ENCODE results near the gene RPS10.

Gene RPS10

DNA sequence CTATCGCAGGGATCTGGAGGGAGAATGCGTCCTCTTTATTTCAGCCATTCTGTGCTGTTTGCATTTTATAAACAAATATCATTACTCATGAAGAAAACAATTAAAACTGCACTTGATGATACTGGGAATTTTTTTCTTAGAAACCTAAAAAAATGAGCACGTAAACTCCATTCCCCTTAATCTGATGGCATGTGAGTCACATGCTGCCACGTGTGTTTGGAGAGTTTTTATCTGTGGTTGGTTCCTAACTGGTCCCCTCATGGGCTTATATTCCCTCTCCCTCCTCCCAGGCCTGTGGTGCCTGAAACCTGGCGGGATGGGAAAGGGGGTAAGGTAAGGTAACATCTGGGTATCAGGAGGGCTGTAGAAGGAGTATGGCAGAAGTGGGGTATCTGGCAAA, 46.6 kb upstream of the RPS10 start:
- POLR2A ChIA-PET = no interaction called here
- no peak for DNase-seq (ENCODE audit: extremely low spot score)
- CTCF ChIA-PET = no interaction called here
- TF ChIP-seq FOXK2 (IDR thresholded peaks at IDR 0.05) (no peak), NFRKB (IDR thresholded peaks at IDR 0.05) (no peak), BHLHE40 (IDR thresholded peaks at IDR 0.05; ENCODE audit: borderline replicate concordance) (no peak)

DNA sequence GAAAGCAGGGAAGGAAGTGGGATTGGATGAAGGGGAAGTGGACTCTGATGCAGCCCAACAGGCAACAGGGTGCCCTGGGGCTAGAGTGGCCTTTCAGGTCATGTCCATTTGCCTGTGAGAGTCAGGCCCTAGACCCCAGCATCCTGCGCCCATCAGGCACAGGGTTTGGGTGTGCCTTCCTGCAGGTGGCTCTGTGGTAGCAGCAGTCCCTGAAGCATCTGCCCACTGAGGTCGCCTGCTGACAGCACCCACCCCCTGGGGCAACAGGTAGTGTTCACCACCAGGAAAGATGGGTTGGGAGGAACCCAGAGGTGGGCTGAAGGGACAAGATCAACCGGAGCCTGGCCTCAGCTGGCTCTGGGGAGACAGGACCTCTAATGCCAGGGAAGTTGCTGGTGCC, 43.6 kb upstream of the RPS10 start:
- CTCF ChIA-PET = no interaction called here
- no peak for DNase-seq (ENCODE audit: extremely low spot score)
- TF ChIP-seq CTBP1 (IDR thresholded peaks at IDR 0.05; ENCODE audit: borderline replicate concordance) (no peak), ZNF384 (IDR thresholded peaks at IDR 0.05) (no peak), FOXK2 (IDR thresholded peaks at IDR 0.05) (no peak), HDGF (IDR thresholded peaks at IDR 0.05; ENCODE audit: borderline replicate concordance) (no peak), FOXA1 (IDR thresholded peaks at IDR 0.05) (no peak), SUZ12 (IDR thresholded peaks at IDR 0.05) (no peak), BHLHE40 (IDR thresholded peaks at IDR 0.05; ENCODE audit: borderline replicate concordance) (no peak), TARDBP (IDR thresholded peaks at IDR 0.05) (no peak), ARNT (IDR thresholded peaks at IDR 0.05) (no peak), NFRKB (IDR thresholded peaks at IDR 0.05) (no peak), SP1 (IDR thresholded peaks at IDR 0.05) (no peak), L3MBTL2 (conservative IDR thresholded peaks at IDR 0.05) (no peak), FOXM1 (IDR thresholded peaks at IDR 0.05; ENCODE audit: borderline replicate concordance) (no peak), ELF4 (IDR thresholded peaks at IDR 0.05) (no peak), LEF1 (IDR thresholded peaks at IDR 0.05; ENCODE audit: borderline replicate concordance) (no peak)
- TF ChIP-seq, protein P1, sequence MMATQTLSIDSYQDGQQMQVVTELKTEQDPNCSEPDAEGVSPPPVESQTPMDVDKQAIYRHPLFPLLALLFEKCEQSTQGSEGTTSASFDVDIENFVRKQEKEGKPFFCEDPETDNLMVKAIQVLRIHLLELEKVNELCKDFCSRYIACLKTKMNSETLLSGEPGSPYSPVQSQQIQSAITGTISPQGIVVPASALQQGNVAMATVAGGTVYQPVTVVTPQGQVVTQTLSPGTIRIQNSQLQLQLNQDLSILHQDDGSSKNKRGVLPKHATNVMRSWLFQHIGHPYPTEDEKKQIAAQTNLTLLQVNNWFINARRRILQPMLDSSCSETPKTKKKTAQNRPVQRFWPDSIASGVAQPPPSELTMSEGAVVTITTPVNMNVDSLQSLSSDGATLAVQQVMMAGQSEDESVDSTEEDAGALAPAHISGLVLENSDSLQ (IDR thresholded peaks at IDR 0.05) = no peak
- POLR2A ChIA-PET = no interaction called here

DNA sequence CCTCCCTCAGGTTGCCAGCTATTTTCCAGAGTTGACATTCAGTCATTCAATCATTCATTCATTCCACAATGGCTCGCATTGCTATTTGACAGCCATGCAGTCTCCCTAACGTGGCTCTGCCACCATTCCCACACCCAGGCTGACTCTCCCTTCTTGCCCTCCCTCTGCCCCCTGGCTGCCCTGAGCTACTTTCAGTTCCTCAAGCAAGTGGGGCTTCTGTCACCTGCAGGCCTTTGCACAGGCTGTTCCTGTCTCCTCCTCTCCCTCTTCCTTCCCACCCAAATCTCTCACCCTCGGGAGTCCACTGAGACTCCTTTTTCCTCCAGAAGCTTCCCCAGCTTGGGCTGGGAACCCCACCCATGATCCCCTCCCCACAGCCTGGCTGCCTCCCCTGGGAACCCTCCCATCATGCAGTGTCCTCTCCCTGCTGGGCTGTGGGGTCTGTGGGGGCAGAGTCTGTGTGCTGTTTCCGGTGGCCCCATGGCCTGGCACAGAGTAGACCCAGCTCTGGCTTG, 42.6 kb upstream of the RPS10 start:
- ChIA-PET CTCF (interaction anchor here (1.5 kb wide), 1 partner anchor 9 kb away, joined by 4 read pairs; no protein-coding TSS in a partner anchor), POLR2A (no interaction called here)
- TF ChIP-seq ZNF384 (IDR thresholded peaks at IDR 0.05) = no peak
- no peak for TF ChIP-seq NFRKB (IDR thresholded peaks at IDR 0.05)
- TF ChIP-seq TARDBP (IDR thresholded peaks at IDR 0.05) = no peak
- TF ChIP-seq FOXK2 (IDR thresholded peaks at IDR 0.05) = no peak
- TF ChIP-seq BHLHE40 (IDR thresholded peaks at IDR 0.05; ENCODE audit: borderline replicate concordance) = no peak
- no peak for TF ChIP-seq CTBP1 (IDR thresholded peaks at IDR 0.05; ENCODE audit: borderline replicate concordance)
- no peak for TF ChIP-seq ELF4 (IDR thresholded peaks at IDR 0.05)
- DNase-seq (ENCODE audit: extremely low spot score) = no peak

DNA sequence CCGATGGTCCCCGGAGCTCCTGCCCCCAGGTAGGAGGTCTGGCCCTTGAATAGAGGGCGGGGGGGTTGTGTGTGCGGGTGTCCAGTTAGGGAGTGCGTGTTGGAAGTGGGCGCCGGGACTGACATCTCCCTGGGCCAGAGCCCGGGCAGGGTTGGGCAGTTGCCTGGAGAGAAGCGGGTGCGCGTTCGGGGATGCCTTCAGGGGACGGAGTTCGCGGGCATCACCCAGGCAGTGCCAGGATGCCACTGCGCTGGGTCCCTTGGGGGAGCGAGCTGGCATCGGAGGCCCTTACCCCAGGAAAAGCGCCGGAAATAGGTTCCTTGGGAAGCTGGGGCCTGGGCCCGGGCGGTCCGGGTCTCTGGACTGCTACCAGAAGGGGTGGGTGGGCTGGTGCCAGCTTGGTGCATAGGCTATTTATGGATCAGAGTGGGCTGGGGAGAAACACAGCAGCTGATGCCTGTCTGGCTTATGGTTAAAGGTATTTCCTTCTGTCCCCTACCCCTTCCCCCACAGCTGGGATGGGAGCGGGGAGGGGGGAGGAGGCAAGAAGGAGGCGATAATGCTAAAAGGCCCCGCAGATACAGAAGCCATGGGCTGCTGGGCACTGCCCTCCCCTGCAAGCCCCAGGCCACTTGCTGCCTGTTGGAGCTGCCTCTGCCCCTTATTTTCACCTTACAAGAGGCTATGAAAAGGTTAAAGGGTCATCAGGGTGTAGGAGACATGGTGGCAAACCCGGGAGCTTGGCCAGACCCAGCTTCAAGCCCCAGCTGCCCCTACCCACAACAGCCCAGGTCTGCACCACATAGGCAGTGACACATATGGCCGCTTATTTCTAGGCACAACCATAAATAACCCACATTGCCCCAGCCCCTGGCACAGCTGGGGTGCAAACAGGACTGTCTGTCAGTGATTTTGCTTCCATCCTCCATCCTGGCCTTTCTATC, 40.6 kb upstream of the RPS10 start:
- no peak for DNase-seq (ENCODE audit: extremely low spot score)

DNA sequence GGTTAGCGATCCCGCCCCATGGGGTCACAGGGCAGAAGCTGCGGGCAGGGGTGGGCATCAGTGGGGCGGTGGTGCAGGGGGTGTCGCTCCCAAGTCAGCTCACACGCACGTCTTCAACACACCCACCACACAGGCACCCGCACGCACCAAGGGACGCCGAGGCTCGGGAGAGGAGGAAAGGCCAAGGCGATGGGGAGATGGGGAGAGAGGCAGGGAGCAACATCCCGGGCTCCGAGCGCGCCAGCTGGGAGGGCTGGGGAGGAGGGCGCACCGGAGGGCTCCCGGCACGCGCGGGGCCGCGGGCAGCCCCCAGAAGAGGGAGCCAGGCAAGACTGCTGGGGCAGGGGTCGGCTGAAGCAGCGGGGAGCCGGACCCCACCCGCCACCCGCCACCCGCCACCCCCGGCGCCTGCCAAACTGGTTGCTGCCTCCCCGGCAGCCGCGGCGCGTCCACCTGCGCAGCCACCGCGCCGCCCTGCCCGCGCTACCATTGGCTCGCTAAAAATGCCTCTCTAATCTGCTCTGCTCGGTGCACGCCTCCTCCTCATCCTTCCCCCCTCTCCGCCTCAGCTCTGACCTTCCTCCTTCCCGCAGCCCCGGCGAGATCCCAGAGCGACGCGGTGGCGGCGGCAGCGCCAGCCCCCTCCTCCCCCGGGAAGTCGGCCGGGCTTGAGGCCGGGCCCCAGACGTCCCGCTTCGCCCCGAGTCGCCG, 39.8 kb upstream of the RPS10 start, which contains the start of gene PACSIN1:
PACSIN1 (plus strand) TSS at position 546 of the 711 bp plus-strand sequence. CDS start 60,230 bp downstream, outside the sequence.
- POLR2A ChIA-PET = interaction anchor here (1.3 kb wide), 1 partner anchor 242 kb away, joined by 4 read pairs; no protein-coding TSS in a partner anchor
- CTCF ChIA-PET = no interaction called here
- no peak for DNase-seq (ENCODE audit: extremely low spot score)
- no peak for TF ChIP-seq L3MBTL2 (conservative IDR thresholded peaks at IDR 0.05)
- TF ChIP-seq CTBP1 (IDR thresholded peaks at IDR 0.05; ENCODE audit: borderline replicate concordance) = no peak
- TF ChIP-seq NFRKB (IDR thresholded peaks at IDR 0.05) = no peak
- no peak for TF ChIP-seq ARNT (IDR thresholded peaks at IDR 0.05)
- no peak for TF ChIP-seq ELF4 (IDR thresholded peaks at IDR 0.05)

More for the DNA sequence above, 40.6 kb upstream of the RPS10 start:
- POLR2A ChIA-PET = interaction anchor here (1.3 kb wide), 1 partner anchor 243 kb away, joined by 4 read pairs; no protein-coding TSS in a partner anchor
- CTCF ChIA-PET = no interaction called here
- TF ChIP-seq CTBP1 (IDR thresholded peaks at IDR 0.05; ENCODE audit: borderline replicate concordance) (no peak), NFRKB (IDR thresholded peaks at IDR 0.05) (no peak), SP1 (IDR thresholded peaks at IDR 0.05) (no peak), FOXA1 (IDR thresholded peaks at IDR 0.05) (no peak), SUZ12 (IDR thresholded peaks at IDR 0.05) (no peak), TARDBP (IDR thresholded peaks at IDR 0.05) (no peak), BHLHE40 (IDR thresholded peaks at IDR 0.05; ENCODE audit: borderline replicate concordance) (no peak), ELF4 (IDR thresholded peaks at IDR 0.05) (no peak), FOXK2 (IDR thresholded peaks at IDR 0.05) (no peak), ARNT (IDR thresholded peaks at IDR 0.05) (no peak), L3MBTL2 (conservative IDR thresholded peaks at IDR 0.05) (no peak)
- TF ChIP-seq, protein P1 (IDR thresholded peaks at IDR 0.05) = no peak

DNA sequence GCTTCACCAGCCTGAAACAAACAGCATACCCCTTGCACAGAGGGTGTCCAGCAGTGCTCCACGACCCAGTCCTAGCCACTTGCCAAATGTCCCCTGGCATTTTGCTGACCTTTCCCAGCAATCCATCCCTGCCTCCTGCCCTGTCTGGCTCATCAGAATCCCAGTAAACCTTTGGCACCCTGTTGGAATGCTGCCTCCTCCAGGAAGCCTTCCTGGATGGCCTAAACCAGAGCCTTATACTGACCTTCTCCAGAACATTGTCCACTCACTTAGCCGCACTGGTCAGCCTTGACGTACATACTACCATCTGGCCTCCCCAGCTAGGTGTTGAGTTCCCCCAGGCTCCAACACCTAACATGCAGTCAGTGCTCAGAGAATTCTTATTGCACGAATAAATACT, 38.0 kb upstream of the RPS10 start:
- ChIA-PET CTCF (no interaction called here), POLR2A (no interaction called here)
- no peak for DNase-seq (ENCODE audit: extremely low spot score)
- TF ChIP-seq SUZ12 (IDR thresholded peaks at IDR 0.05) (no peak), FOXA1 (IDR thresholded peaks at IDR 0.05) (no peak), FOXK2 (IDR thresholded peaks at IDR 0.05) (no peak), L3MBTL2 (conservative IDR thresholded peaks at IDR 0.05) (no peak), BHLHE40 (IDR thresholded peaks at IDR 0.05; ENCODE audit: borderline replicate concordance) (no peak), ARNT (IDR thresholded peaks at IDR 0.05) (no peak), FOXM1 (IDR thresholded peaks at IDR 0.05; ENCODE audit: borderline replicate concordance) (no peak), ELF4 (IDR thresholded peaks at IDR 0.05) (no peak), HDGF (IDR thresholded peaks at IDR 0.05; ENCODE audit: borderline replicate concordance) (no peak), NFRKB (IDR thresholded peaks at IDR 0.05) (no peak), TARDBP (IDR thresholded peaks at IDR 0.05) (no peak), SP1 (IDR thresholded peaks at IDR 0.05) (no peak), LEF1 (IDR thresholded peaks at IDR 0.05; ENCODE audit: borderline replicate concordance) (no peak), ZNF384 (IDR thresholded peaks at IDR 0.05) (no peak), CTBP1 (IDR thresholded peaks at IDR 0.05; ENCODE audit: borderline replicate concordance) (no peak)
- TF ChIP-seq, protein P1 (IDR thresholded peaks at IDR 0.05) = no peak

Data from HEK293T (cell line).